Ecto neural progenitor cell (in vitro differentiated cells): Measurements from ENCODE around the gene TEX30.
"Not testable (repeated sequence)": the region's sequence is repeated elsewhere in the genome, so short reads cannot be mapped to it uniquely, and the experiment has no call there.

Experiments used
- DNase-seq: peaks from one replicate; pipeline ENCODE4 v3.0.0-alpha.2; 2018; ENCODE audit warnings: low spot score

The TEX30 gene

DNA sequence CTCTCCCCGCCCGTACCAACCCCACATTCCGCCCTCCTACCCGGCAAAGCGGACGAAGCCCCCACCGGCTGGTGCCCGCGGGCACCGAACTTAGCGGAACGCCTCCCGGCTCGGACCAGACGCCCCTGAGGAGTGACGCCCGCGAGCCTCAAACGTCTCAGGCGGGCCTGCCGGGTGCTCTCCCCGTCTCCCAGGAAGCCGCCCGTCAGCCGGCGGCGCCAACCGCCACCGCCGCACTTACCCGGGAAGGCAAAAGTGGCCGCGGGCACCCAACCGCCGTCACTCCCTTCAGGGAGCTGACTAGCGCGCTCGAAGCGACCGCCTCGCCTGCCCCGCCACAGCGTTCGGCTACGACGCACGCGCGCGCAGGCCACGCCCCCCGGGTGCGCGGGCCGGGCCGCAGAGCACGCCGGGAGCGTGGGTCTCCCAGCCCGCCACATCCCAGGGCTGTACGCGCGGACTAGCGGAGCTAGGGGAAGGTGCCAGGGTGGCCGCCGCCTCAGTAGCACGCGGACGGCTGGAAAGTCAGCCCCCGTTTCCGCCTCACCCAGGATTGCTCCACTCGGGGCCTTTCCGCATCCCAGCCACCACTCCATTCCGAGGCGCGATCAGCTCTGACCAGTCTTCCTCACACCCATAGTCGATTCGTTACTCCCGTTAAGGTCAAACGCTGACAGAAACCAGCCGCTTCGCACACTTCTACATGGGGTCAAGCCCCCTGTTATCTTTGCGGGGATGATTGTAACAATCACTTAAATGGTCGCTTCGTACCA is at the start of gene TEX30:
Gene TEX30, minus strand, starts transcription at position 346 of the 773 bp plus-strand sequence. CDS start 3,760 bp downstream, outside the sequence.
- peak; percentile 85 for DNase-seq

DNA sequence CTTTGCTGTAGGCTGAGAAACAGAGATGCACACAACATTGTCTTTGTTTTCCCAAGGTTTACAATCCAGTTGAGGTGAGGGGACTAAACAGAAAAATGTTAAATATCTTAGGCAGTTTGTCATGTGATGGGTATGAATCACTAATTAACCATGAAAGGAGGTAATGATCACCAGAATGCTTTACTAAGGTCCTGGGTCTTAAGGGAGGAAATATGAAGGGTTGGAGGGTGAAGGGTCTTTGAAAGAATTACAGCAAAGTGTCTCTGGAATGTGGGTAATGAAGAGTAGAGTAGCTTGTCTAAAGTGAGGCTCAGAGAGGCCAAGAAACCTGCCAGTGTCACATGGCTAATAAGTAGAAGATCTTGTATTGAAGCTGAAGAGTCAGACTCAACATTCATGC is 44.3 kb upstream of the TEX30 start:
- DNase-seq, result no peak

GRCh38 chr13:102817241-102817640 is 43.7 kb upstream of the TEX30 start:
- no peak for DNase-seq

GRCh38 chr13:102816708-102817107 is 43.1 kb upstream of the TEX30 start:
- DNase-seq, result no peak

- no peak for DNase-seq
Measured at GRCh38 chr13:102815788-102816187, 42.2 kb upstream of the TEX30 start.

- DNase-seq, result no peak
Measured at GRCh38 chr13:102814793-102815192, 41.2 kb upstream of the TEX30 start.

GRCh38 chr13:102814025-102814607 is 40.5 kb upstream of the TEX30 start:
- DNase-seq, result no peak

GRCh38 chr13:102812611-102813287 is 39.2 kb upstream of the TEX30 start:
- no peak for DNase-seq

GRCh38 chr13:102807699-102808098 is 34.1 kb upstream of the TEX30 start:
- DNase-seq, result no peak

DNA sequence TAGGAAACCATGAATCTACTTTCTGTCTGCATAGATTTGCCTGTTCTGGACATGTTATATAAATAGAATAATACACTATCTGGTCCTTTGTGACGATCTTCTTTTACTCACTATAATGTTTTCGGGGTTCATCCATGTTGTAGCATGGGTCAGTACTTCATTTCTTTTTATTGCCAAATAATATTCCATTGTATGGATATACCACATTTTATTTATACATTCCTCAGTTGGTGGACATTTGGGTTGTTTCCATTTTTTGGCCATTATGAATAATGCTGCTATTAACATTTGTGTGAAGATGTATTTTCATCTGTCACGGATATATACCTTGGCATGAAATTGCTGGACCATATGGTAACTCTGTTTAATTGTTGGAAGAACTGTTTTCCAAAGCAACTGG is 32.1 kb upstream of the TEX30 start:
- no peak for DNase-seq

DNA sequence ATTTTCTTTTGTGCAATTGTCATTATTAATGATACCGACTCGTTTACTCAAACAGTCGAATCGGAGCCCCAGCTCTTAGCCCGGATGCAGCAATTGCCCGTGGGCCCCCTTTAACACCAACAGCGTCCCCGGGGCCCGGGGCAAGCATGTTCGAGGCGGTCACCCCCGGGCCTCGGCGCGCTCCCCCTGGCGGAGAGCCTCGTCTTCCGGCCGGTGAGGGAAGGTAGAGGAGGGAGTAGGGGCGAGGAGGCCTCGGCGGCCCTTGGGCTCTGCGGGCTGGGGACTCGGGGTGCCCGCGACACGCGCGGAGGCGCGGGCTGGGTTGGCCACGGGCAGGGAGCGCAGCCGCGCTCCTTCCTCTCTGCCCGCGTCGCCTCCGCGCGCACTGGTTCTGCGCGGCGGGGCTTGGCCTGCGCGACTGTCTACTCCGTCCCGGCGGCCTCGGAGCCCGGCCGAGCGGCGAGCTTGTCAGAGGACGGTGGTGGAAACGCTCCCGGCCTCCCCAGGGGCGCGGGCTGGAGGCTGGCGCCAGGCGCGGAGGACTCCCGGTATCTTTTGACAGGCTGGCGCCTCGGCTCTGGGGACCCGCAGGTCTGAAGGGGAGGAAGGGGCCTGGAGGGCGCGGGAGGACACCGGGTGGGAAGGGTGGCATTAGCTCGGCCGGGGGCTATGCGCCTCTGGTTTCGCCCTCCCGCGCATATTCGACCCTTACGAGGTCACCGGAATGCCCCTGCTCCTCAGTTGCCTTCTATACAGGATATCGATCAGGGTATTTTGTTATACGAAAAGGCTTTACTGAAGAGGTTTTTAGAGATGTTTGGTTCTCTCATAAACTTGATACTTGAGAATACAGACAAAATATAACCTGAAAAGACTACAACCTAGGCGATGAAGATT is 26.8 kb upstream of the TEX30 start:
- peak; percentile 89 for DNase-seq

DNA sequence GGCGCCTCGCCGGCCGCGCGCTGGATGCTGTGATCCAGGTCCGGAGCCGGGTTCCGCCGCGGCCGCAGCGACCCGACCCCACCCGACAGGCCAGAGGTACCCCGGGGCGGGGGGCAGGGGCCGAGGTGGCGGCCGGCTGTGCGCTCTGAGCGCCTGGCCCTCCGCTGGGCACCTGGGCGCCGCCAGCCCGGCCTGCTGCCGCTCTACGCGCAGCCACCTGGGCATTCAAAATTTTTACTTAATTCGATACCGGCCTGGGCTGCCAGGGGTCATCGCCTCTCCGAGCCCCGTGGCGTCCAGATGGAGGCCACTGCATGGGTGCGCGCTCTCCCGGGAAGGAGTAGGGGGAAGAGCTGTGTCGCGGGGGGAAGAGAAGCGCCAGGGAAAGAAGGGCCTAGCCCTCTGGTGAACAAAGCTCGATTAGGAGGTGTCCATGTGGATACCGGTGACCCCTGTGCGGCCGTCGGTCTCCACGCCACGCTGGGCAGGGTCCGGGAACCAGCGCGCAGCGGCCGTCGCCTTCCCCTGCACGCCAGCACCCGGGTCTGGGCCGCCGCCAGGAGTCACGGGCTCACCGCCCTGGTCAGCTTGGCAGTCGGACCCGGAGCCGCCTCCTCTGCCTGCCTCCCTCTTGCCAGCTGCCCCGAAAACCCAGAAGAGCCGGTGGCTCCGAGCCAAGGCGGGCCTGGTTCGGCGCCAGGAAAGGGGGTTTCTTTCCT is 26.0 kb upstream of the TEX30 start:
- DNase-seq, result peak; percentile 68

DNA sequence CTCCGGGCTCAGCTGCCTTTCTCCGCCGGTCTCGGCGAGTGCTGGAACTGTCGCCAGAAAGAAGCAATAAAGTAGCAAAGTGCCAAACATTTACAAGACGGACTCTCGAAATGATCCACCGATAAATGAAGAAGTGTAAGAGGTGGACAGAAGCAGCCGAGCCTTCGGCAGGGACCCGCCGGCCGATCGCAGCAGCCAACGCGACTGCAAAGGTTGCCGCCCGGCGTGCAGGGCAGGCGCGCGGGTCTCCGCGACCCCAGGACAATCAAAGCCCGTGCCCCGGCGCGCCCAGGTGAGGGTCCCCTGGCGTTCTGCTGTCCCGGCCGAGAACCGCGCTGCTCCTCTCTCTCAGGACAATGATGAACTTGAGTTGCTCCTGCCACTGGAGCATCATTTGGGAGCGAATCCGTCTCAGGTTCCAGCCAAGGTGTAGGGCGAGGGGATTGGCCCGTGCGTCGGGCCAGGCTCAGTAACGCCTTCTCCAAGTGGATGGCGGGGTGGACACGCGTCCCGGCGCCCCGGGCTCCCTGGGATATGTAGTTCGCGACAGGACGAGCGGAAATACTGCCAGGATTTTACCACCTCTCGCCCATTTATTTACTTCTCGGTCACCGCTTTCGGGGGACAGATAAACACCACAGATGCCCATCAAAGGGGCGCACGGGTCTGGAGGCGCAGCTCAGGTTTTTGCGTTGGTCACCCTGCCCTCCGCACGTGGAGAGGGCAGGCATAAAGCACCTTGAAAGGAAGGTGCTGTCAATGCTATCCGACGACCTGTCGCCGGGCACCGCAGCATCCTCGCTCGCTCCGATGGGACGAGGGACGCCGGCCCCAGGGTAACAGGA is 25.2 kb upstream of the TEX30 start, which contains the start of the genes BIVM and POGLUT2:
Gene BIVM, plus strand, starts transcription at position 539 of the 845 bp plus-strand sequence. CDS start 8,149 bp downstream, outside the sequence.
Gene POGLUT2, minus strand, starts transcription at position 396 of the 845 bp plus-strand sequence. Its CDS starts 306 bp downstream, at position 90.
- peak; percentile 94 for DNase-seq

- DNase-seq, result no peak
Measured at GRCh38 chr13:102793611-102794355, 20.2 kb upstream of the TEX30 start.

DNA sequence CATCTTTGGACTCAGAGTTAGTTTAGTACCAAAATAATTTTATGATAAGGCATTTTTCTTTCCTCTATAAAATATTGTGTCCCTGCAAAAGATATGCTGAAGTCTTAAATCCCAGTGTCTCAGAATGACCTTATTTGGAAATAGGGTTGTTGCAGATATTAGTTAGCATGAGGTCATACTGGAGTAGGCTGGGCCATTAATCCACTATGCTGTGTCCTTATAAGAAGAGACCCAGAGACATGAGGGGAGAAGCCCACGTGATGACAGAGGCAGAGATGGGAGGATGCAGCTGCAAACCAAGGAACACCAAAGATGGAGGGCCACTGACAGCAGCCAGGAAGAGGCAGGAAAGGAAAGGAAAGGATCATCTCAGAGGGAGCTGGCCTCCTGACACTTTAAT is 18.8 kb upstream of the TEX30 start:
- no peak for DNase-seq

- no peak for DNase-seq
Measured at GRCh38 chr13:102788683-102789082, 15.1 kb upstream of the TEX30 start.

GRCh38 chr13:102784483-102784882 is 10.9 kb upstream of the TEX30 start:
- DNase-seq, result no peak

GRCh38 chr13:102781591-102781990 is 8.0 kb upstream of the TEX30 start:
- DNase-seq, result no peak

DNA sequence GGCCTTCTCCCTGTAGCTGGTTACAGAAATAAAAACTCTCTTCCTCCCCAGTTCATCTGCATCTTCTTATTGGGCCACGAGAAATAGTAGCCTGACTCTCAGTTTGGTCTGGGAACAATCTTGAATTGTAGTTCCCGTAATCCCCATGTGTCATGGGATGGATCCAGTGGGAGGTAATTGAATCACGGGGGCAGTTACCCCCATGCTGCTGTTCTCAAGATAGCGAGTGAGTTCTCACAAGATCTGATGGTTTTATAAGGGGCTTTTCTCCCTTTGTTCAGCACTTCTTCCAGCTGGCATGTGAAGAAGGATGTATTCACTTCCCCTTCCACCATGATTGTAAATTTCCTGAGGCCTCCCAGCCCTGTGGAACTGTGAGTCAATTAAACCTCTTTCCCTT is 7.1 kb upstream of the TEX30 start:
- DNase-seq, result not testable (repeated sequence)
